ENCODE measurements around the gene TMEM86B.

TMEM86B gene

DNA sequence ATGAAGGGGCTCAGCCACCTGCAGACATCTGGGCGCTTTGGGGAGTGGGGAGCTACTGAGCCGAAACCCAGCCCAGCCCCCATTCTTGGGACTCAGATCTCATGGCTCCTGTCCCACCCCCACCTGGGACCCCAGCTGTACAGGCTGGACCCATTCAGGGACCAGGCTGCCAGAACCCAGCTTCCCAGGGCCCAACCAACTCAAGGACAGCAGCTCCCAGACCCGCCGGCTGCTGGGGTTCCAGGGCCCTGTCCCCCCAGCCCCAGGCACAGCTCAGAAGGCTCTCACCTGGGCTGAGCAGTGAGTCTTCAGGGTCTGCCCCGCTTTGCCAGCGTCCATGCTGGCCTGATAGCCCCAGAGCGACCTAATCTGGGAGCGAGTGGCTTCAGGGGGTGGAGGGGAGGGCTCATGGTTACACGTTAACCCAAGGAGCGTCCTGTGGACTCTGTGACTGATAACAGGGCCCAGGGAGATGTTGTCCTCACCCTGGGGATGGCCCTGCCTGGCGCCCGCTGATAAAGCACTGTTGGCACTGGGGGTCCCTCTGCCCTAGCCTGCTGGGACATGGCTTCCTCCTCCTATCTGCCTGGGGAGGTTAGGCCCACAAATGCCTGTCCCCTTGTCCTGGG lies at the start of gene TMEM86B:
TSS of gene TMEM86B (minus strand) at position 361 of the 629 bp plus-strand sequence. CDS start at position 339, 22 bp downstream.
- DNase-seq (ENCODE audit: low read depth): no peak

- DNase-seq (ENCODE audit: low read depth): no peak
Observed at GRCh38 chr19:55277494-55277893, 48.9 kb upstream of the TMEM86B start.

DNA sequence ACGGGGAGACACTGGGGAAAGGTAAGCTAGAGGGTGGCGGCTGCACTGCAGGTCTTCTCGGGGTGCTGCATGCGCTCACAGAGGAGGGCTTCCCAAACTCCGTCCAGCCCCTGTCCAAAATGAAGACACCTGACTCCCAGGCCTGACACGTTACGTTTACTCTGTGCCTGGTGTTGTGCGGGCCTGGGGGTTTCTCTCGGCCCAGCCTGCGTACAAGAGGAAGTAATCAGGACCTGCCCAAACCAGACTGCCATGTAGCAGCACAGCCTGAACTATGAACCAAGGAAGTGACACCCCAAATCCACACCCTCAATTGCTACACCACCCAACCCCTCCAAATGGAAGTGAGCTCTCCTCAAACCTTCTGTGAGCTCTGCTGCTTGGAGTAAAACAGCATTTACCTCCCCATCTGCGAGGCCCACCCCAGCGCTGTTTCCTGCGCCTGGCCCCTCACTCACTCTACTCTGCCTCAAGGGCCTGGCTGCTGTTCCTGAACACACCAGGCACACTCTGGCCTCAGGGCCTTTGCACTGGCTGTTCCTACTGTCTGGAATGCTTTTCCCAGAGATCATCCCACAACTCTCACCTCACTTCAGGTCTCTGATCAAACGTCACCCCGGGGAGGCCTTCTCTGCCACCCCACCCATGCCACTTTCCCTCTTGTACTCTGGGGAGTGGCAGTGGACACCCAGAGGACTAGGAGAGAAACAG lies 48.3 kb upstream of the TMEM86B start:
- DNase-seq (ENCODE audit: low read depth): no peak

GRCh38 chr19:55275851-55276719 lies 47.5 kb upstream of the TMEM86B start:
- DNase-seq (ENCODE audit: low read depth): no peak

GRCh38 chr19:55273978-55274707 lies 45.6 kb upstream of the TMEM86B start:
- DNase-seq (ENCODE audit: low read depth): no peak

DNA sequence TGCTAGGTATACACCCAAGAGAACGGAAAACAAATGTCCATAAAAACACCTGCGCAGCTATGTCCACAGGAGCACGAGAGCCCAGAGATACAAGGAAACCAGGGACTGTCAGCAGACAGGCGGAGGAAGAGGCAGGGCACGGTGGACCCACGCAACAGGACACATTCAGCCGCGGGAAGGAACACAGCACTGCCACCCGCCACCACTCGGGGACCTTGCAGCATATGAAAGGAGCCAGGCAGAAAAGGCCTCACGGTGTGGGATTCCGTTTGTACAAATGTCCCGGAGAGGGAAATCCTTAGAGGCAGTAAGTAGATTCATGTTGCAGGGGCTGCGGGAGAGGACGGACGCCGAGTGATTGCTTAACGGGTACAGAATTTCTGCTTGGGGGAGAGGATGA lies 43.6 kb upstream of the TMEM86B start:
- DNase-seq (ENCODE audit: low read depth): no peak

DNA sequence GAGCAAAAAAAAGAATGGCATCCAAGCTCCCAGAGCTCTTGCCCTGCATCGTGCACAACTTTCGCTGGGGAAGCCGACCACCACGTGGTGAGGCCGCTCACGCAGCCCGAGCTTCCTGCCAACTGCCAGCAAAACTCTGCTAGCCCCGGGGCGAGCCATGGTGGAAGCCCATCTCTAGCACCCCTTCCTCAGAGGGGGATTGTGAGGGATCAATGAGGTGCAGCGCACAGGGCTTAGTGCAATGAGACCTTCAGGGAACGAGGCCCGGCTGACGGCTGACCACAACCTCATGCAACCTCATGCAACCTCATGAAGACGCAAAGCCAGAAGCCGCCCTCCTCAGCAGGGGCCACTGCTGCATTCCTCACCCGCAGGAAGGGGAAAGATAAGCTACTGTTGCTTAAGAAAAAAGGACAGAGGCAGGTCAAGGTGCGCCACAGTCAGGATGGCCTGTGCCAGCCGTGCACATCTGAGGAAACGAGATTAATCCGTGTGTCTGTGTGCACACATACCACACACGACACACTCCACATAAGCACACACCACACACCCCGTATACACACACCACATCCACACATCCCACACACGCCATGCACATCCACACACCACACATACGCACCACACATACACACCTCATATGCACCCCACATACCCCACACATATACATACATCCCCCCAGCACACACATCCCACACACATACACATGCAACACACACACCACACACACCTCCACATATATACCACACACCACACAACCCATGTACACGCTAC lies 41.8 kb upstream of the TMEM86B start:
- DNase-seq (ENCODE audit: low read depth): no peak

- no peak for DNase-seq (ENCODE audit: low read depth)
Observed at GRCh38 chr19:55269299-55269698, 40.7 kb upstream of the TMEM86B start.

DNA sequence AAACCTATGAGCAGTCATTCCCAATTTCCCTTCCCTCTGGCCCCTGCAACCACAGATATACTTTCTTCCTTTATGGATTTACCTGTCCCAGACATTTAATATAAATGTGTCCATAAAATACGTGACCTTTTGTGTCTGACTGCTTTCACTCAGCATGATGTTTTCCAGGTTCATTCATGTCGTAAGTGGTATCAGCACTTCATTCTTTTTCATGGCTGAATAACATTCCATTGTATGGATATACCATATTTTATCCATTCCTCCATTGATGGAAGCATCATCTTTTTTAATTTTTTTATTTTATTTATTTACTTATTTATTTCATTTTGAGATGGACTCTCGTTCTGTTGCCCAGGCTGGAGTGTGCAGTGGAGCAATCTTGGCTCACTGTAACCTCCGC lies 38.3 kb upstream of the TMEM86B start:
- DNase-seq (ENCODE audit: low read depth): no peak

DNA sequence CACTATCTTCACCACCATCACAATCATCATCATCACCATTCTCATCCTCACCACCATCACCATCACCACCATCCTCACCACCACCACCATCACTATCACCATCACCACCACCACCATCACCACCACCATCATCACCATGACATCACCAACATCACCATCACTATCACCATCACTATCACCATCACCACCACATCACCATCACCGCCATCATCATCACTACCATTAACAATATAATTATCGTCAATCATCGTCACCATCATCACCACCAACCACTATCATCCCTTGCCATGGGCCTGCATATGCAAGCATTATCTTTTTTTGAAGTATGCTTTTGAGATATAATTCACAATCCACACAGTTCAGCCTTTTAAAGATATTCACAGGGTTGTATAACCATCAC lies 37.8 kb upstream of the TMEM86B start:
- DNase-seq (ENCODE audit: low read depth): no peak

DNA sequence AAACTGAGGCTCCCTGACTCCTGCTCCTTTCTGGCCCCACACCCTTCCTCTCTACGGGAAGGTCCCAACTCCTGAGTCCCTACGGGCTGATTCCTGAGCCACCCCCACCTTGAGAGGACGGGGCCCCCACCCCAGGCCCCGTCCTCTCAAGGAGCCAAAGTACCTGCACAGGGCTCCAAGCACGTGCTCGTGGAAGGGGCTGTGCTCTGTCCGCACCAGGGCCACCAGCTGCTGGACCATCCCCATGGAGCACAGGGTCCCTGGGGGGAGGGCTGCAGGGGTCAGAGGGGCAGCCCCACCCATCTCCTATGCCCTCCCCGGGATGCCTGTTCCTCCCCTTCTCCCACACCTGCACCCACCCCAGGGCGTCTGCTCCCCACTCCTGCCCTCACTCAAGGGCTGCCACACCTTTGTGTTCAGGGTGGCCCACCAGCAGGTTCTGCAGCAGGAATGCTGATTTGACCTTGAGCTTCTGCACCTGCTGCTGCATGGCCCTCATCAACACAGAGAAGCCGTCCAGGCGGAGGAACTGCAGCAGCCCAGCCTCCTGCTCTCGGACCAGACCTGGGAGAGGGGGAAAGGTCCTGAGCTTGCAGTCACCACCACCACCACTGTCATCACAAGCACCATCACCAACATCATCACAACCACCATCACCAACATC lies 37.3 kb upstream of the TMEM86B start:
- DNase-seq (ENCODE audit: low read depth): no peak

DNA sequence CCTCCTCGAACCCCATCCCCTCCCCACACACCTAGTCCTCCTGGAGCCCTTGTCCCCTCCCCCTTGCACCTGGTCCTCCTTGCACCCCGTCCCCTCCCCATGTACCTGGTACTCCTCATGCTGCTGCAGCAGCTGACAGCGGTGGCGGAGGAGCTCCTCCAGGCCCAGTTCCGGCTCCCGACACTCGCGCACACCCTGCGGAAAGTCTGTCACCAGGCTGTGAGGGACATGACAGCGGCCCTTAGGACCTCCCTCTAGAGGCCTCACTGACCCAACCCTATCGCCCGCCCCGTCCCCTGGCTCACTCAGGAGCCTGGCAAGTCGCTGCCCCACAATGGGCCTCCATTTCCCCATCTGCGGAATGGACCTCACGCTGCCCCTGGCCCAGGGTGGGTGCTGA lies 36.6 kb upstream of the TMEM86B start:
- no peak for DNase-seq (ENCODE audit: low read depth)

DNA sequence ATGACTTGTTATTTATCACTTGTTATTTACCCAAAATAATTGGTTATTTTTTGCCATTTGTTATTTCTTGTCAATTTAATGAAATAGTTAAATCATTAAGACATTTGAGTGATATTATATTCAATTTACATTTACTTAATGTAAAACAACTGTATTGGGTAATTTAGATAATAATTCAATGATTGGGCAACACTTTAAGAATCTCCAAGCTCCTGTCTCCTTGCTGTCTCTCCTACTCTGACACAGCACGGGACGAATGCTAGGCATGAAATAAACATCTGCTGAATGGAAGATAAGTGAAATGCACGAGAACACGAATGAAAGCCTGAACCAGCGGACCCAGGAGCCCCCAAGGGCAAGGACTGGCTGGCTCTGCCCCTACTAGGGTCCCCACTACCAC lies 36.0 kb upstream of the TMEM86B start:
- no peak for DNase-seq (ENCODE audit: low read depth)

DNA sequence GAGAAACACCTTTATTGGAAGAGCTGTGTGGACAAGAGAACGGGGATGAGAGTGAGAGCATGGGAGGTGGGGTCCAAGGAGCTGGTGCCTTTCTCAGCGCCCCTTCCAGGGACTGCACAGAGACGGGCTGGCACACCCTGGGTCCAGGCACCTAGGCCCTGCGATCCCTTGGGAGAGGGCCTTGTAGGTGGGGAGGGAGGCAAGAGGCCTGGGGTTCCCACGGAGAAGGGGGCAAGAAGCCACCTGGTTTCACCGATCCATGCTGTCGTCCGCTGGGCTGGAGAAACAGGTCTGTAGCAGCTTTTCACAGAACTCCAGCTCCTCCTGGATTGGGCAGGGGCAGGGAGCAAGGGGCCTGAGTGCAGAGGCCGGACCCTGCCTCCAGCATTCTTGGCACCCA lies 33.8 kb upstream of the TMEM86B start:
- DNase-seq (ENCODE audit: low read depth): no peak

- no peak for DNase-seq (ENCODE audit: low read depth)
Observed at GRCh38 chr19:55261671-55262126, 33.1 kb upstream of the TMEM86B start.

DNA sequence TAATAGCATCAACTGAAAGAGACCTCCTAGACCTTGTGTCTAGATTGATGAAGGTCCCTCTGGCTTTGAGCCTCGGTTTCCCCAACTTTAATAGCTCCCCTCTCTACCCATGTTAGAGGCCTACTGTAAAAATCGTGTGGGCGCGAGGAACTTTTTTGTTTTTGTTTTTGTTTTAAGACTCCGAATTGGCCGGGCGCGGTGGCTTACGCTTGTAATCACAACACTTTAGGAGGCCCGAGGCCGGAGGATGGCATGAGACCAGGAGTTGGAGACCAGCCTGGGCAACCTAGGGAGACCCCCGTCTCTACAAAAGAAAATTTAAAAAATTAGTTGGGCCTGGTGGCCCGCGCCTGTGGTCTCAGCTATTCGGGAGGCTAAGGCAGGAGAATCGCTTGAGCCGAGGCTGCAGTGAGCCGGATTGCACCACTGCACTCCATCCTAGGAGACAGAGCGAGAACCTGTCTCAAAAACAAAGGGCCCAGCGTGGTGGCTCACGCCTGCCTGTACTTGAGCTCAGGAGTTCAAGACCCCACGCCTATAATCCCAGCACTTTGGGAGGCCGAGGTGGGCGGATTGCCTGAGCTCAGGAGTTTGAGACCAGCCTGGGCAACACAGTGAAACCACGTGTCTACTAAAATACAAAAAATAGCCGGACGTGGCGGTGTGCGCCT lies 31.1 kb upstream of the TMEM86B start:
- no peak for DNase-seq (ENCODE audit: low read depth)

- DNase-seq (ENCODE audit: low read depth): peak; percentile 92
Observed at GRCh38 chr19:55258828-55259539, 30.4 kb upstream of the TMEM86B start, which contains the start of gene PPP6R1. TSS of gene PPP6R1 (minus strand) at chr19:55259017. CDS start at chr19:55247103, 11,914 bp downstream.

GRCh38 chr19:55258476-55258827 lies 29.9 kb upstream of the TMEM86B start:
- no peak for DNase-seq (ENCODE audit: low read depth)
